GM21447 (cell line): ENCODE measurements around the gene C19orf73.

Experiments used
- ATAC-seq: cut with Tn5 transposase; IDR thresholded peaks from one replicate; pipeline ENCODE4 v1.9.1; 2021; ENCODE audit not compliant: unreplicated experiment

The C19orf73 gene

GRCh38 chr19:49118565-49119410, at the start of gene C19orf73:
Gene C19orf73 (minus strand): TSS chr19:49119143. CDS start chr19:49119022, 121 bp downstream.
- ATAC-seq, result peak; percentile 67

GRCh38 chr19:49168421-49168820, 49.5 kb upstream of the C19orf73 start:
- no peak for ATAC-seq

DNA sequence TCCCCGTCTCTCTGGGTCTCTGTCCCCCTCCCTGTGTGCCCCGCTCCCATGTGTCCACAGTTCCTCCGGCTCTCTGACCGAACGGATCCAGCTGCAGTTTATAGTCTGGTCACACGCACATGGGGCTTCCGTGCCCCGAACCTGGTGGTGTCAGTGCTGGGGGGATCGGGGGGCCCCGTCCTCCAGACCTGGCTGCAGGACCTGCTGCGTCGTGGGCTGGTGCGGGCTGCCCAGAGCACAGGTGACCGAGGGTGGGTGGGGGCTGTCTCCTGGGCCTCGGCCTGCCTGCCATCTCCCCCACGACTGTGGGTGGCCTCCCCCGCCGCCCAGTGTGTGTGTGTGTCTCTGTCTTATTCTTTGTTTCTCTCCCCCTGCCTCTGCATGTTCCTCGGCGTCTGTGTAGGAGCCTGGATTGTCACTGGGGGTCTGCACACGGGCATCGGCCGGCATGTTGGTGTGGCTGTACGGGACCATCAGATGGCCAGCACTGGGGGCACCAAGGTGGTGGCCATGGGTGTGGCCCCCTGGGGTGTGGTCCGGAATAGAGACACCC, 49.0 kb upstream of the C19orf73 start:
- no peak for ATAC-seq

- no peak for ATAC-seq
These were observed 46.9 kb upstream of the C19orf73 start for GRCh38 chr19:49165865-49166301.

- no peak for ATAC-seq
These were observed 46.3 kb upstream of the C19orf73 start for GRCh38 chr19:49165111-49165750.

DNA sequence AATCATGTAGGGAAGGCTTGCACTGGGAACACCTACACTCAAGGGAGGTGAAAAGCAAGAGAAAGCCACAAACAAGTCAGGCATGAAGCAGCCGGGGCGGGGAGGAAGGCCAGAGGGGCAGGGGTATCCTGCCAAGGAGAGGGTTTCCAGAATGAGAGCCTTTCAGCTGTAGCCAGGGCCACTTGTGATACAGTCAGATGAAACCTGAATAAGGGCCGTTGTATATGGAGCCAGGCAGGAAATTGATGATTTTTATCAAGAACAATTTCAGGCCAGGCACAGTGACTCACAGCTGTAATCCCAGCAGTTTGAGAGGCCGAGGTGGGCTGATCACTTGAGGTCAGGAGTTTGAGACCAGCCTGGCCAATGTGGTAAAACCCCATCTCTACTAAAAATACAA, 43.0 kb upstream of the C19orf73 start:
- ATAC-seq, result no peak

- ATAC-seq, result no peak
These were observed 41.7 kb upstream of the C19orf73 start for GRCh38 chr19:49160450-49161189.

GRCh38 chr19:49157445-49158224, 38.7 kb upstream of the C19orf73 start, which contains the start of gene TRPM4:
Gene TRPM4 (plus strand): TSS chr19:49157792. CDS start chr19:49157867, 75 bp downstream.
- ATAC-seq, result no peak

DNA sequence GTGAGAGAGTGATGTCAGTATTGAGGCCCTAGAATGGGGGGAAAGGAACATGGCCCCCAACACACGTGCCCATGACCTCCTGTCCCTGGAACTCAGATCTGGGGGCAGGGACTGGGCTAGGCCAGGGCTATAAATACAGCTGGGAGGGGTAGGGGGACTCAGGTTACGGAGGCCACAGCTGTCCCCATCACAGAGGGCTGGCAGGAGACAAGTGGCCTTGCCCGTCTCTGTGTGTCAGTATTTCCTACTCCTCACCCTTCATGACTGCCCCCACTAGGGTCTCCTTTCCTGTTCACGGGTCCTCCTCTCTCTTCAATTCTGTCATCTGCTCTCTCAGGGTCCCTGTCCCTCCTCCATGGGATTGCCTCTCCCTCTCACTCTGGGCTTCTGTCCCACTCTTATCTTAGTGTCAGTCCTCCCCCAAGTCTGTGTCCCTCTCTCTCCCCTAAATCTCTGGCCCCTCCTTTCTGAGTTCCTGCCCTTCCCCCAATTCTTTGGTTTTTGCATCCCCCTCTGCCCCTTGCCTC, 36.9 kb upstream of the C19orf73 start:
- no peak for ATAC-seq

- no peak for ATAC-seq
These were observed 36.3 kb upstream of the C19orf73 start, which contains the start of gene HRC for GRCh38 chr19:49155005-49155819. Gene HRC (minus strand): TSS chr19:49155396. CDS start chr19:49155237, 159 bp downstream.

- ATAC-seq, result no peak
These were observed 35.3 kb upstream of the C19orf73 start for GRCh38 chr19:49154279-49154678.

DNA sequence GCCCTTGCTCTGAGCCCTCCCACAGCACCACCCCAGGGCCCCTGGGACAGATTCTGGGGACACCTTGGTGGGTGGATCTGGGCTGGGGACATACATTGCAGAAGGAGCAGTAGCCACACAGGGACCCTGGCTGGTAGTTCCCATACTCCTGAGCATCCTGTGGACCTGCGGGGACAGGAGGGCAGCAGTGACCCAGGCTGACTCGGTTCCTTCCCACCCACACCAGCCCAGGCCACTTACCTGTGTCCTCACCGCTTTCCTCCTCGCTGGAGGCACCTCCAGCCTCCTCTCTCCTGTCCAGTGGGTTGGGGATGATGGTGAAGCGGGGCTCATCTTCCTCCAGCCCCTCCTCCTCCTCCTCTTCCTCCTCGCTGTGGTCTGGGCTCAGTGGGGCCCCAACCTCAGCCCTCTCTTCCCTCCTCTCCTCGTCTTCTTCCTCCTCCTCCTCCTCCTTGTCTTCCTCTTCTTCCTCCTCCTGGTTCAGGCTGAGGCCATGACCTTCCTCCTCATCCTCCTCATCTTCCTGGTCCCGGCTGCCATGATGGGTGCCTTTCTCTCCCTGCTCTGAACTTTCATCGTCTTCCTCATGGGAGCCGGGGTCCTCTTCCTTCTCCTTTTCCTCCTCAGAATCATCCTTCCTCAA, 34.3 kb upstream of the C19orf73 start:
- ATAC-seq, result no peak

GRCh38 chr19:49152119-49152550, 33.2 kb upstream of the C19orf73 start:
- ATAC-seq, result no peak

DNA sequence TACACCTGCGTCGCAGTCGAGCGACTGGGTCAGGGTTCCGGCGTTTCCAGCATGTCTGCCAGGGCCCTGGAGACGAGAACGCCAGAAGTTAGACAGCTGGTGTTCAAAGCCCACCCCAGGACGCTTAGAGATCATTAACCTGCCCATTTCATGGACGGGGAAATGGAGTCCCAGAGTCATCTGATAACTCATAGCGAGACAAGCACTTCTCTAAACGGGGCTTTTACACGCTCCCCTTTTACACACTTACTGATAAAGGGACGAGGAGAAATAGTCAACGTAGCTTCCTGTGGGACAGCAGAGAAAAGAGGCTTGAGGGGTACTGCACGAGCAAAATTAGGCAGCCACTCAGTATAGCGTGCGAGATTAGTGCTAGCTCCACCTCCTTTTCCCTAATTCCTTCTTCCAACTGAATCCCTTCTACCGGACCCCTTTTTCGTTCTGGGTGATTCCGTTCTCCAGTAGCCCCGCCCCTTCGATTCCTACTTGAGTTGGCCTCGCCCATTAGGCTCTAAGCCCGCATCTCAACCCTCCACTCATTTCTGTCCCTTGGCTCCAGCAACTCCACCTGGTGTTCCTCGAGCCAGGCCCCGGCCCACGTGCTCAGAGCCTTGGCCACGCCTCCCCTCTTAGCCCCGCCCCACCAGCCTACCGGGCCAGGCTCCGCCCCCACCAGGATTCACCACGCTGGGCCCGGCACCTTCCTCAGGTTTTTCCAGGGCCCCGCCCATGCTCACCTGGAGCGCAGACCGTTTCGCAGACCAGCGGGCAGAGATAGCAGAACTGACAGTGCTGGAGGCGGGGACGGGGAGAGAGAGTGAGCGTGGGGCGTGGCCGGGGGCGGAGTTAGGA, 32.5 kb upstream of the C19orf73 start:
- no peak for ATAC-seq

- ATAC-seq, result no peak
These were observed 32.0 kb upstream of the C19orf73 start for GRCh38 chr19:49150944-49151243.

- no peak for ATAC-seq
These were observed 31.4 kb upstream of the C19orf73 start for GRCh38 chr19:49150106-49150943.

DNA sequence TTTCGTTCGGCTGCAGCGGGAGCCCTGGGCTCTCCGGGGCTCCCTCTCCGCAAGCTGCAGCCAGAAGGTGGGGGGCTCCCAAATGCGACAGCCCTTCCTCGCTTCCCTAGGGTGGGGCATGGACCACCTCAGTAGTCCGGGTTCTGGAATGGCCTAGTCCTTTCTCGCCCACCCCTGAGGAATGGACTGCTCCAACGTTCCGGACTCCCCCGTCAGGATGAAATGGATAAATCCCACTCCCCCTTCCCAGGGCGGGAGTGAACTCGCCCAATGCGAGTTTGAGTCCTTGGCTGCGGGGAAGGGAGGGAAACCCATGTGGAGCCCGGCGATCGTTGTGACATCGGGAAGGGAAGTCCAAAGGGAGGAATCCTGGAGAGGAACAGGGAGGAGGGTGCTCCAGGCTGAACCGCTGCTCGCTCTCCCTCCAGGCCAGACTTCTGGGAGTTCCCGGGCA, 30.7 kb upstream of the C19orf73 start:
- no peak for ATAC-seq
